CD4-positive, alpha-beta T cell treated with Interleukin-10 for 1 hour (primary cell): ENCODE data around the gene FAM78A.

Source experiments
- DNase-seq: peaks from one replicate; pipeline ENCODE4 v3.0.0-alpha.2; 2020

FAM78A gene

GRCh38 chr9:131302244-131303075 lies 26.1 kb upstream of the FAM78A start:
- DNase-seq: no peak

- no peak for DNase-seq
These were observed 24.1 kb upstream of the FAM78A start for GRCh38 chr9:131300444-131300843.

- DNase-seq: no peak
These were observed 23.6 kb upstream of the FAM78A start for GRCh38 chr9:131299961-131300347.

GRCh38 chr9:131299346-131299960 lies 23.1 kb upstream of the FAM78A start:
- DNase-seq: no peak

GRCh38 chr9:131298816-131299215 lies 22.5 kb upstream of the FAM78A start:
- no peak for DNase-seq

GRCh38 chr9:131298341-131298740 lies 22.0 kb upstream of the FAM78A start:
- no peak for DNase-seq

GRCh38 chr9:131297903-131298302 lies 21.6 kb upstream of the FAM78A start:
- DNase-seq: no peak

GRCh38 chr9:131296906-131297500 lies 20.7 kb upstream of the FAM78A start:
- no peak for DNase-seq

GRCh38 chr9:131296460-131296859 lies 20.1 kb upstream of the FAM78A start:
- DNase-seq: no peak

GRCh38 chr9:131292937-131293336 lies 16.6 kb upstream of the FAM78A start:
- no peak for DNase-seq

- no peak for DNase-seq
These were observed 15.5 kb upstream of the FAM78A start for GRCh38 chr9:131291795-131292315.

GRCh38 chr9:131290767-131291370 lies 14.6 kb upstream of the FAM78A start:
- no peak for DNase-seq

- DNase-seq: no peak
These were observed 13.9 kb upstream of the FAM78A start for GRCh38 chr9:131290036-131290766.

- DNase-seq: no peak
These were observed 13.2 kb upstream of the FAM78A start, which contains the start of gene PLPP7 for GRCh38 chr9:131289301-131290035. PLPP7 (plus strand) TSS chr9:131289723; CDS start chr9:131289998, 275 bp downstream.

- no peak for DNase-seq
These were observed 11.9 kb upstream of the FAM78A start for GRCh38 chr9:131288217-131288616.

GRCh38 chr9:131287359-131287758 lies 11.0 kb upstream of the FAM78A start:
- DNase-seq: no peak

GRCh38 chr9:131284856-131285255 lies 8.5 kb upstream of the FAM78A start:
- DNase-seq: no peak

GRCh38 chr9:131282688-131283422 lies 6.5 kb upstream of the FAM78A start:
- DNase-seq: no peak

GRCh38 chr9:131282175-131282574 lies 5.9 kb upstream of the FAM78A start:
- DNase-seq: no peak

- no peak for DNase-seq
These were observed 5.0 kb upstream of the FAM78A start for GRCh38 chr9:131281119-131281965.
